Measurements from ENCODE around the gene ORM2. TPM values are rescaled to one million over a fixed set of nuclear protein-coding genes. Genes with fewer than 3 reads are reported as not detected.
"Not testable (repeated sequence)": the region's sequence is repeated elsewhere in the genome, so short reads cannot be mapped to it uniquely, and the experiment has no call there.

Gene ORM2
- total RNA-seq, 1 experiment from 2014 or later: 0.59 TPM

DNA sequence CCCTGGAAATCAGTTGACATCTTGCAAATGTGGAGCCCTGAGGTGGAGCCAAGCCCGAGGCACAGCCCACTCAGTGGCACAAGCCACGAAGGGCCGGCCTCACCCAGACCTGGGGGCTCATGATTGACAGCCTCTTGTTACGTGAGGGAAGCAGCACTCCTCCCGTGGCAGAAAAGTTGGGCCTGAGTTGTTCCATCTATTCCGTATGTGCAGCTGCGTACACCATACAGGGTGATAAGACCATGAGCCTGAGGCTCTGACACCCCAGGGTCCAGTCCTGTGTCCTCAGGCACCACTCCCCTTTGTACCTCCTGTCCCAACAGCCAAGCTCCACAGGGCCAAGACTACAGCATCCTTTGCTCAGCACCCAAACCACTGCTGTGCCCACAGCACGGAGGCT lies 1.9 kb upstream of the ORM2 start:
- POLR2A ChIA-PET: no interaction called here
- no peaks in the 10 kb centered on the region for H3K9me2 ChIP-seq (ENCODE audit: insufficient read depth)
- RAD21 ChIA-PET (ENCODE audit: low non-redundant PET in 1 of 2, low total read pairs in 2 of 2, uncharacterized antibody in 2 of 2, unreplicated experiment in 2 of 2): no interaction called here
- CTCF ChIA-PET: no interaction called here
- no peak overlapping the region for H3K27ac ChIP-seq (ENCODE audit: low read depth, low read length)
- DNase-seq (ENCODE audit: low read depth, low spot score) (no peak), ATAC-seq (no peak)
- no peaks in the 10 kb centered on the region for H3K36me3 ChIP-seq (ENCODE audit: control insufficient read depth in 1 of 2, insufficient read depth in 2 of 2, low read length in 2 of 2)
- intact Hi-C loops (cut with micrococcal nuclease): no loop called here
- H3K9ac ChIP-seq (ENCODE audit: low read length): no peak overlapping the region
- no peak overlapping the region for H3K4me3 ChIP-seq (replicated peaks in 1 of 2; ENCODE audit: low read depth in 1 of 2, low read length in 2 of 2)
- BruUV-seq (replicated peaks): no TSS peak
- H4K20me1 ChIP-seq (ENCODE audit: insufficient read depth): no peaks in the 10 kb centered on the region
- no peak overlapping the region for H2AFZ ChIP-seq (ENCODE audit: low read depth, low read length, poor library complexity, severe bottlenecking)
- no peaks in the 10 kb centered on the region for H3K79me2 ChIP-seq (ENCODE audit: insufficient read depth, low read length)
- peaks cover 3% of the 10 kb centered on the region; the same call in 1 of the 2 replicates for H3K27me3 ChIP-seq (ENCODE audit: insufficient read depth, low read length)
- H3K4me1 ChIP-seq (ENCODE audit: control insufficient read depth in 1 of 2, insufficient read depth in 2 of 2, low read length in 2 of 2): no peaks in the 10 kb centered on the region
- H3K4me2 ChIP-seq (ENCODE audit: low read length): no peak overlapping the region
- no peaks in the 10 kb centered on the region for H3K9me3 ChIP-seq (ENCODE audit: control insufficient read depth in 1 of 2, insufficient read depth in 1 of 2, low read depth in 1 of 2, low read length in 2 of 2)
- TF ChIP-seq TCF7L2 (IDR thresholded peaks at IDR 0.05; ENCODE audit: borderline replicate concordance, extremely low read depth, insufficient read depth, insufficient read length) (no peak), YY1 (IDR thresholded peaks at IDR 0.05; ENCODE audit: extremely low read depth, insufficient replicate concordance, low read depth, low read length) (no peak), FOSL1 (IDR thresholded peaks at IDR 0.05; ENCODE audit: low read depth) (no peak), EZH2 (IDR thresholded peaks at IDR 0.05) (no peak), JUND (IDR thresholded peaks at IDR 0.05) (no peak), SIN3A (IDR thresholded peaks at IDR 0.05; ENCODE audit: low read depth) (no peak), SP1 (IDR thresholded peaks at IDR 0.05; ENCODE audit: low read depth) (no peak), CBX3 (IDR thresholded peaks at IDR 0.05; ENCODE audit: low read depth) (no peak), ZFX (IDR thresholded peaks at IDR 0.05) (no peak), EZH2phosphoT487 (IDR thresholded peaks at IDR 0.05; ENCODE audit: borderline replicate concordance) (no peak), SRF (IDR thresholded peaks at IDR 0.05; ENCODE audit: low read depth) (no peak), ZNF274 (IDR thresholded peaks at IDR 0.05; ENCODE audit: low read depth, low read length) (no peak), POLR2A (IDR thresholded peaks at IDR 0.05; ENCODE audit: borderline replicate concordance, extremely low read depth, insufficient read depth, insufficient read length) (no peak)
- TF ChIP-seq, protein P1, sequence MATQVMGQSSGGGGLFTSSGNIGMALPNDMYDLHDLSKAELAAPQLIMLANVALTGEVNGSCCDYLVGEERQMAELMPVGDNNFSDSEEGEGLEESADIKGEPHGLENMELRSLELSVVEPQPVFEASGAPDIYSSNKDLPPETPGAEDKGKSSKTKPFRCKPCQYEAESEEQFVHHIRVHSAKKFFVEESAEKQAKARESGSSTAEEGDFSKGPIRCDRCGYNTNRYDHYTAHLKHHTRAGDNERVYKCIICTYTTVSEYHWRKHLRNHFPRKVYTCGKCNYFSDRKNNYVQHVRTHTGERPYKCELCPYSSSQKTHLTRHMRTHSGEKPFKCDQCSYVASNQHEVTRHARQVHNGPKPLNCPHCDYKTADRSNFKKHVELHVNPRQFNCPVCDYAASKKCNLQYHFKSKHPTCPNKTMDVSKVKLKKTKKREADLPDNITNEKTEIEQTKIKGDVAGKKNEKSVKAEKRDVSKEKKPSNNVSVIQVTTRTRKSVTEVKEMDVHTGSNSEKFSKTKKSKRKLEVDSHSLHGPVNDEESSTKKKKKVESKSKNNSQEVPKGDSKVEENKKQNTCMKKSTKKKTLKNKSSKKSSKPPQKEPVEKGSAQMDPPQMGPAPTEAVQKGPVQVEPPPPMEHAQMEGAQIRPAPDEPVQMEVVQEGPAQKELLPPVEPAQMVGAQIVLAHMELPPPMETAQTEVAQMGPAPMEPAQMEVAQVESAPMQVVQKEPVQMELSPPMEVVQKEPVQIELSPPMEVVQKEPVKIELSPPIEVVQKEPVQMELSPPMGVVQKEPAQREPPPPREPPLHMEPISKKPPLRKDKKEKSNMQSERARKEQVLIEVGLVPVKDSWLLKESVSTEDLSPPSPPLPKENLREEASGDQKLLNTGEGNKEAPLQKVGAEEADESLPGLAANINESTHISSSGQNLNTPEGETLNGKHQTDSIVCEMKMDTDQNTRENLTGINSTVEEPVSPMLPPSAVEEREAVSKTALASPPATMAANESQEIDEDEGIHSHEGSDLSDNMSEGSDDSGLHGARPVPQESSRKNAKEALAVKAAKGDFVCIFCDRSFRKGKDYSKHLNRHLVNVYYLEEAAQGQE (IDR thresholded peaks at IDR 0.05; ENCODE audit: low read depth): no peak
- TF ChIP-seq, protein P2, sequence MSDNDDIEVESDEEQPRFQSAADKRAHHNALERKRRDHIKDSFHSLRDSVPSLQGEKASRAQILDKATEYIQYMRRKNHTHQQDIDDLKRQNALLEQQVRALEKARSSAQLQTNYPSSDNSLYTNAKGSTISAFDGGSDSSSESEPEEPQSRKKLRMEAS (IDR thresholded peaks at IDR 0.05): no peak
- TF ChIP-seq, protein P3, sequence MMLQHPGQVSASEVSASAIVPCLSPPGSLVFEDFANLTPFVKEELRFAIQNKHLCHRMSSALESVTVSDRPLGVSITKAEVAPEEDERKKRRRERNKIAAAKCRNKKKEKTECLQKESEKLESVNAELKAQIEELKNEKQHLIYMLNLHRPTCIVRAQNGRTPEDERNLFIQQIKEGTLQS (IDR thresholded peaks at IDR 0.05): no peak
- TF ChIP-seq, protein P4, sequence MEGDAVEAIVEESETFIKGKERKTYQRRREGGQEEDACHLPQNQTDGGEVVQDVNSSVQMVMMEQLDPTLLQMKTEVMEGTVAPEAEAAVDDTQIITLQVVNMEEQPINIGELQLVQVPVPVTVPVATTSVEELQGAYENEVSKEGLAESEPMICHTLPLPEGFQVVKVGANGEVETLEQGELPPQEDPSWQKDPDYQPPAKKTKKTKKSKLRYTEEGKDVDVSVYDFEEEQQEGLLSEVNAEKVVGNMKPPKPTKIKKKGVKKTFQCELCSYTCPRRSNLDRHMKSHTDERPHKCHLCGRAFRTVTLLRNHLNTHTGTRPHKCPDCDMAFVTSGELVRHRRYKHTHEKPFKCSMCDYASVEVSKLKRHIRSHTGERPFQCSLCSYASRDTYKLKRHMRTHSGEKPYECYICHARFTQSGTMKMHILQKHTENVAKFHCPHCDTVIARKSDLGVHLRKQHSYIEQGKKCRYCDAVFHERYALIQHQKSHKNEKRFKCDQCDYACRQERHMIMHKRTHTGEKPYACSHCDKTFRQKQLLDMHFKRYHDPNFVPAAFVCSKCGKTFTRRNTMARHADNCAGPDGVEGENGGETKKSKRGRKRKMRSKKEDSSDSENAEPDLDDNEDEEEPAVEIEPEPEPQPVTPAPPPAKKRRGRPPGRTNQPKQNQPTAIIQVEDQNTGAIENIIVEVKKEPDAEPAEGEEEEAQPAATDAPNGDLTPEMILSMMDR (IDR thresholded peaks at IDR 0.05 in 2 of 3, conservative IDR thresholded peaks at IDR 0.05 in 1 of 3; ENCODE audit: borderline replicate concordance in 1 of 3, insufficient read depth in 1 of 3, low read depth in 2 of 3, low read length in 2 of 3): no peak

DNA sequence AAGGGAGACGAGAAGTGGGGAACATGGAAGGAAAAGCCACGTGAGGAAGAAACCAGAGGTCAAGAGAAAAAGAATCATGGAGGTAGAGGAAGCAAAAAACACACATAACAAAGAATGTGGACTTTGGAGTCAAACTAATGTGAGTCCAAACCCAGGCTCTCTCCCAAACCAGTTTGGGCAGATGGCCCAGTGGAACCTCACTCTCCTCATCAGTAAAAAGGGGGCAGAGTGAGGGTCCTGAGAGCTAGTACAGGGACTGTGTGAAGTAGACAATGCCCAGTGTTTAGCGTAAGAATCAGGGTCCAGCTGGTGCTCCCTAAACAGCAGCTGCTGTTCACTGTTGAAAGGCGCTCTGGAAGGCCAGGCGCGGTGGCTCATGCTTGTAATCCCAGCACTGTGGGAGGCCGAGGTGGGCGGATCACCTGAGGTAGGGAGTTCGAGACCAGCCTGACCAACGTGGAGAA lies 1.3 kb upstream of the ORM2 start:
- H2AFZ ChIP-seq (ENCODE audit: low read depth, low read length, poor library complexity, severe bottlenecking); CTCF ChIA-PET; DNase-seq (ENCODE audit: low read depth, low spot score); H3K36me3 ChIP-seq (ENCODE audit: control insufficient read depth in 1 of 2, insufficient read depth in 2 of 2, low read length in 2 of 2); H3K9me2 ChIP-seq (ENCODE audit: insufficient read depth); H3K4me2 ChIP-seq (ENCODE audit: low read length); RAD21 ChIA-PET (ENCODE audit: low non-redundant PET in 1 of 2, low total read pairs in 2 of 2, uncharacterized antibody in 2 of 2, unreplicated experiment in 2 of 2); BruUV-seq (replicated peaks); H3K4me1 ChIP-seq (ENCODE audit: control insufficient read depth in 1 of 2, insufficient read depth in 2 of 2, low read length in 2 of 2); H4K20me1 ChIP-seq (ENCODE audit: insufficient read depth); H3K27ac ChIP-seq (ENCODE audit: low read depth, low read length); H3K4me3 ChIP-seq (replicated peaks in 1 of 2; ENCODE audit: low read depth in 1 of 2, low read length in 2 of 2); H3K79me2 ChIP-seq (ENCODE audit: insufficient read depth, low read length); ATAC-seq; H3K27me3 ChIP-seq (ENCODE audit: insufficient read depth, low read length); H3K9me3 ChIP-seq (ENCODE audit: control insufficient read depth in 1 of 2, insufficient read depth in 1 of 2, low read depth in 1 of 2, low read length in 2 of 2); POLR2A ChIA-PET; intact Hi-C loops (cut with micrococcal nuclease); H3K9ac ChIP-seq (ENCODE audit: low read length): not testable (repeated sequence)
